Rectal smooth muscle tissue (tissue), 1 donor: Measurements from ENCODE around the gene MRPS18B.

Source experiments
- H3K27ac ChIP-seq: one replicate; pipeline ENCODE4 v1.7.0; 2013; ENCODE audit warnings: low read depth, low read length, inconsistent platforms
- H3K27me3 ChIP-seq: one replicate; pipeline ENCODE4 v1.7.0; 2013; ENCODE audit warnings: low read length; ENCODE audit not compliant: control insufficient read depth, insufficient read depth
- H3K36me3 ChIP-seq: one replicate; pipeline ENCODE4 v1.7.0; 2013; ENCODE audit warnings: low read length; ENCODE audit not compliant: control insufficient read depth, insufficient read depth
- H3K4me1 ChIP-seq: one replicate; pipeline ENCODE4 v1.7.0; 2013; ENCODE audit warnings: low read length; ENCODE audit not compliant: control insufficient read depth, insufficient read depth
- H3K4me3 ChIP-seq: one replicate; pipeline ENCODE4 v1.7.0; 2013; ENCODE audit warnings: low read length
- H3K9ac ChIP-seq: one replicate; pipeline ENCODE4 v1.7.0; 2013; ENCODE audit warnings: low read length

MRPS18B gene

DNA sequence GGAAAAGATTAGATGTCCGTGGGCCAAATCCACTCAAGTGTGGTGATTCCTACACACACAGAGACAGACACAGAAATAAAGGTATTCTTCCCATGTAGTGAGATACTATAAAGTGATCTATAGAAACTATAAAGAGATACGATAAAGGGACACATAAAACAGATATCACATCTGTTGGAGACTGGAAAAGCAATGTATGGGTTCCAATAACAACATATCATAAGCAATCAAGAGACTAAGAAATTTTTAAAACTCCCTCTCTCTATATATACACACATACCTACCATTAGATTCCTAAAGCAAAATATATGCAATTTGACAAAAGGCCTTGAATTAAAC is 5.8 kb upstream of the MRPS18B start:
- peaks cover 30% of the 10 kb centered on the region for H3K4me1 ChIP-seq
- peaks cover 33% of the 10 kb centered on the region for H3K36me3 ChIP-seq
- no peak overlapping the region for H3K27ac ChIP-seq
- no peak overlapping the region for H3K4me3 ChIP-seq
- no peak overlapping the region for H3K9ac ChIP-seq
- H3K27me3 ChIP-seq = no peaks in the 10 kb centered on the region

DNA sequence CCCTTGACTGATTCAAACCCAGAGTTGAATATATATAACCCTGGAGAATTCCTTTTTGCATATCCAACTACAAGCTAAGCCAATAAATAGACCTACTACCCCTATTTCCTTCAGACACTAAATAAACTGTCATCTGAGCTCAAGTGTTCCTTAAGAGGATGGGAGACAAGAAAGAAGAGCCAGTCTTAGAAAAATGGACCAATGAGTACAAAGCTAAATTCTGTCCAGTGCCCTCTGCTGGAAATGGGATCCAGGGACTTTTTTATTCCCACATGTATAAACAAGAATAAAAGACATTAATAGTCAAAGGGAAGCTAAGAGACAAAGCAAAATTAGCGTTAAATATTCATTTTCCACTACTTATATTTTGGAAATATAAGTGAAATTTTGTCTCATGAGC is 5.4 kb upstream of the MRPS18B start:
- Histone ChIP-seq H3K9ac (no peak overlapping the region), H3K4me3 (no peak overlapping the region), H3K4me1 (peaks cover 30% of the 10 kb centered on the region), H3K27me3 (no peaks in the 10 kb centered on the region), H3K36me3 (peaks cover 33% of the 10 kb centered on the region), H3K27ac (no peak overlapping the region)

DNA sequence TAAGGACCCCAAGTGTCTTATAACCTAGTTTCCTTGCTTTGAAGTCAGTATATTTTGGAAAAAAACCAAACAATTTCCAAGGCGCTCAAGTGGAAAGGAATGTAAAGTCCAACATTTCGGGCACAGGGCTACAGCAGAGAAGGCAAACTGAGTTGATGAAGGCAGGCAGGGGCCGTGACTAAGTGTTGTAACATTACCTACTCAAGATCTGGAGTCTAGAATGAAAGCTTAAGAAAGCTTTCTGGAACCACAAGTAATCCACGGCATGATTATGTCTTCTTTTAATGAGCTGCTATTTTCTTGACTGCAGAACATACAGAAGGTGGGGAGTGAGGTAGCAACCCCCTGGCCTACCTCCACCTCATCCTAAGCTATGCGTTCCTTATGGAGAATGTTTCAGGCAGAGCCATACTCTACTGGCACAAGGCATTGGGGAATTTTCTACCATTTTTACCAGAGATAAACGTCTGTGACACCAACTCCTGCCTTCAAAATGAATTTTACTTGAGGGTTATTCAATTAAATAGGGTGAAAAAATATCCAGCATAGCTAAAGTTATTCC is 4.9 kb upstream of the MRPS18B start:
- H3K27me3 ChIP-seq = no peaks in the 10 kb centered on the region
- H3K4me3 ChIP-seq = no peak overlapping the region
- H3K4me1 ChIP-seq = peaks cover 30% of the 10 kb centered on the region
- H3K9ac ChIP-seq = no peak overlapping the region
- peak overlapping the region; percentile 44 for H3K27ac ChIP-seq
- peaks cover 28% of the 10 kb centered on the region for H3K36me3 ChIP-seq

- Histone ChIP-seq H3K27ac (peak overlapping the region; percentile 44), H3K27me3 (no peaks in the 10 kb centered on the region), H3K4me1 (peaks cover 33% of the 10 kb centered on the region), H3K36me3 (peaks cover 25% of the 10 kb centered on the region), H3K4me3 (peak overlapping the region; percentile 19), H3K9ac (no peak overlapping the region)
Measured at GRCh38 chr6:30613251-30614043, 4.2 kb upstream of the MRPS18B start.

DNA sequence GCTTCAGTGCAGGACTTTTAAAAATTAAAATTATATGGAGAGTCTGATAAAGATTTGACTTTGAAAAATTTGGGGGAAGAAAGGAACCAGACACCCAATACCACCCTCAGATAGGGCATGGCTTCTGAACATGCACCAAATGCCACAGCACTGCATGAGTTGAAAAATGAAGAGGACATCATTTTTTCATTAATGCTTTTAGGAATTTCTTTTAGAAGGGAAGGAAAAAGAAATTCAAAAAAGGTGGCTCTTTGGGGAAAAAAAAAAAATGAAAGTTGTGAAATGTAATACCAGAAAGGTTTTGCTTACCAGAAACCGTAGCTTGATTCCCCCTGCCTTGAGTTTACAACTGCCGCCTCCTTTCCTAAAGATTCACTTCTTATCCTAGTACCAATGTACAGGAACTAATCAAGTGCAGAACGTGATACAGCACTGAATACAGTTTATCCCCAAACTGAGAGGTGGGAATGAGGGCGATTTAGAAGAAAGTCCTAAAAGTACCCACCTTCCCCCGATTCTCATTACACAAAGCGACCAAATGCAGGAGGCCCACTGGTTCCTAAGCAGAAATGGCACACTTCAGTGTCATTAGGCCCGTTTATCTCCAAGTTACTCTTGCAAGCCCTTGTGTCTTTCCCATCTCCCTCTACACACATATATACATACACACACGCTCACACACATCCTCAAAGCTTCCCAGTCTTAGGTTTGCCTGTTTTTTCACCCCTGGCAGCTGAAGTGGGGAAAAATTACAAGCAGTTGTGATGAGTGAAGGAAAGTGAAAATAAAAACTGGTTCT is 3.4 kb upstream of the MRPS18B start:
- peaks cover 37% of the 10 kb centered on the region for H3K4me1 ChIP-seq
- H3K27ac ChIP-seq = peak overlapping the region; percentile 92
- peak overlapping the region; percentile 70 for H3K9ac ChIP-seq
- peaks cover 17% of the 10 kb centered on the region for H3K36me3 ChIP-seq
- peak overlapping the region; percentile 80 for H3K4me3 ChIP-seq
- no peaks in the 10 kb centered on the region for H3K27me3 ChIP-seq

DNA sequence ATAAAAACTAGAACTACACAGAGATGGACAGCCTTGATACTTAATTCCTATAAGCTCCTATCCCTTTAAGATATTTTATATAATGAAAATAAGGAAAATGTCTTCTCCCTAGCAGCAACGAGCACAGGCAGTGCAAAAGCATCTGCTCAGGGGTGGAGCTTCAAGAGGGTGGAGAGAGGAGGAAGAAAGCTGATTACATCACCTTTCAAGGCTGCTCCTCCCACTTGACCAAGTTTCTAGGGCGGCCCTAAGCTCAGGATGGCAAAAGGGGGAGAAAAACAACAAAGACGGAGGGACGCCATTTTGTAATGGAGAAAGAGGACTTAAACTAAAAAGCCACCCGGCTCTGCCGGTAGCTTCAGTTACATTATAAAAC is 2.8 kb upstream of the MRPS18B start:
- Histone ChIP-seq H3K9ac (peak overlapping the region; percentile 70), H3K4me3 (peak overlapping the region; percentile 80), H3K36me3 (peaks cover 18% of the 10 kb centered on the region), H3K27ac (peak overlapping the region; percentile 96), H3K27me3 (no peaks in the 10 kb centered on the region), H3K4me1 (peaks cover 35% of the 10 kb centered on the region)

DNA sequence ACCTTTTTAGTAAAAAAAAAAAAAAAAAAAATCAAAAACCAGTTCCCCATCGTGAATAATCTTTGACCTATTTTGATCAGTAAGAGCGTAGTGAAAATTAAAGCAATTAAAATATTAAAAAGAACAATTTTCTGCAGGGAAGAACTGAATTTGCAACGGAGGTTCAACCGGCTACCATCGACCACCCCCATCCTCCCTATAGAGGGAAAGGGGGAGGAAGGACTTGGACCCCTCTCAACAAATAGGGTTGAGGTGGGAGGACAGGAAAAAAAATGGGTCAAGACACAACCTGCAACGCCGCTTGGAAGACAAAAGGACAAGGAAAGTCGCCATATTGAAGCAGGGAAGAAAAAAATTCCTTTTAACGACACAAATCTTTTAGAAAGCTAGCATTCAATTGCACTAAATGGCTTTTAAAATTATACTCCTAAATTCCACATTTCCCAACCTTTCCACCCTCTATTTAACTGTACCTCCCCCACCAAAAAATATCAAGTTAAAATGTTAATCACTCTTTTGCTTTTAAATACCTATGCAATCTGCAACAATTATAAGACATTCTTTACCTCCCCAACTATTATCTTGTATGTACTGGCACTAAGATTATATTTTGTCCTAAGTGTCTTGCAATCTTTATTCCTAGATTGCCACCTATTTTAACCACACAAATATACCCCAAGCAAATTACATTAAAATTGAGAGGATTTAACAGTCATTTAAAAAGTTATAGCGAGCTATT is 2.3 kb upstream of the MRPS18B start:
- H3K27me3 ChIP-seq = no peaks in the 10 kb centered on the region
- peaks cover 18% of the 10 kb centered on the region for H3K36me3 ChIP-seq
- H3K27ac ChIP-seq = peak overlapping the region; percentile 96
- H3K9ac ChIP-seq = peak overlapping the region; percentile 95
- H3K4me3 ChIP-seq = peak overlapping the region; percentile 80
- H3K4me1 ChIP-seq = peaks cover 35% of the 10 kb centered on the region

GRCh38 chr6:30615958-30616810 is 1.5 kb upstream of the MRPS18B start:
- H3K4me1 ChIP-seq = peaks cover 34% of the 10 kb centered on the region
- H3K27ac ChIP-seq = peak overlapping the region; percentile 96
- peak overlapping the region; percentile 80 for H3K4me3 ChIP-seq
- peaks cover 18% of the 10 kb centered on the region for H3K36me3 ChIP-seq
- peak overlapping the region; percentile 95 for H3K9ac ChIP-seq
- H3K27me3 ChIP-seq = no peaks in the 10 kb centered on the region

DNA sequence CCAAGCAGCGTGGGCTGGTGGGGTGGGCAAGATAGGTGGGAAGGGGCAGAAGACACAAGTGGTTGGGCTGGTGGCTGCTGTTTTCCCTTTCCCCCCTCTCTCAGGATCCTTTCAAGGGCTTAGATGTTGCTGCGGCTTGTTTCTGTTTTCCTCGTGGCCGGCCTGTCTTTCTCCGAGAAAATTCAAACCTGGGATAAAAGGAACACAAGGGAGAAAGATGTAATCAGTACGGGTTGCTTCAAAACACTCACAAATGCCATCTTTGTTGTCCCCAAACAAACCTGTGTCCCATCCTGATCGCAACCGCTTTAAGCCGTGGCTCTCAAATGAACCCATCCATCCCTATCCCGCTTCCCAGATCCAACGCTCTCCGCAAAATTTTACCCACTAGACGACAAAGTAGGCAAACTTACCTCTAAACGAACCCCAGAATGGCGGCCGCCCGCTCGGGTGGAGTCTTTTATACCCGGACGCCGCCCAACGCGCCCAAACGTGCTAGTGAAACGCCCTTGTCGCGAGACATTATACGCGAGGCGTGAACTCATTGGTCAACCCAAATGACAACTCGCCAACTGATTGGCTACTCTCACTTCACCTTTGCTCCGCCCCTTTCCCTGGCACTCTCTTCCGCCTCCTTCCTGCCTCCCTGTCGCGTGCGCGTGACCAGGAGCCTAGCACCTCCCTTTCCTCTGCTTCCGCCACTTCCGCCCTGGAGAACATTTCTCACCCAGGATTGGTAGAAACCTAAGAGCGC is 652 bp upstream of the MRPS18B start, which contains the start of gene PPP1R10:
Gene PPP1R10 (minus strand): TSS at position 433 of the 754 bp plus-strand sequence. CDS start 7,299 bp downstream, outside the sequence.
- Histone ChIP-seq H3K27me3 (no peaks in the 10 kb centered on the region), H3K9ac (peak within 1 kb of the TSS; percentile 95), H3K36me3 (peaks cover 18% of the 10 kb centered on the region), H3K4me1 (peaks cover 26% of the 10 kb centered on the region), H3K4me3 (peak within 1 kb of the TSS; percentile 91), H3K27ac (peak within 1 kb of the TSS; percentile 98)

GRCh38 chr6:30618270-30618797 is 694 bp downstream of the MRPS18B start:
- Histone ChIP-seq H3K4me3 (peak overlapping the region; percentile 91), H3K27ac (peak overlapping the region; percentile 98), H3K27me3 (no peaks in the 10 kb centered on the region), H3K36me3 (peaks cover 25% of the 10 kb centered on the region), H3K9ac (peak overlapping the region; percentile 68), H3K4me1 (peaks cover 20% of the 10 kb centered on the region)

- no peak overlapping the region for H3K9ac ChIP-seq
- peaks cover 27% of the 10 kb centered on the region for H3K36me3 ChIP-seq
- no peak overlapping the region for H3K4me3 ChIP-seq
- H3K27ac ChIP-seq = no peak overlapping the region
- no peaks in the 10 kb centered on the region for H3K27me3 ChIP-seq
- peaks cover 9% of the 10 kb centered on the region for H3K4me1 ChIP-seq
Measured at GRCh38 chr6:30619561-30619960, 1.9 kb downstream of the MRPS18B start.
